ENCODE results near the gene FBXO36.

DNA sequence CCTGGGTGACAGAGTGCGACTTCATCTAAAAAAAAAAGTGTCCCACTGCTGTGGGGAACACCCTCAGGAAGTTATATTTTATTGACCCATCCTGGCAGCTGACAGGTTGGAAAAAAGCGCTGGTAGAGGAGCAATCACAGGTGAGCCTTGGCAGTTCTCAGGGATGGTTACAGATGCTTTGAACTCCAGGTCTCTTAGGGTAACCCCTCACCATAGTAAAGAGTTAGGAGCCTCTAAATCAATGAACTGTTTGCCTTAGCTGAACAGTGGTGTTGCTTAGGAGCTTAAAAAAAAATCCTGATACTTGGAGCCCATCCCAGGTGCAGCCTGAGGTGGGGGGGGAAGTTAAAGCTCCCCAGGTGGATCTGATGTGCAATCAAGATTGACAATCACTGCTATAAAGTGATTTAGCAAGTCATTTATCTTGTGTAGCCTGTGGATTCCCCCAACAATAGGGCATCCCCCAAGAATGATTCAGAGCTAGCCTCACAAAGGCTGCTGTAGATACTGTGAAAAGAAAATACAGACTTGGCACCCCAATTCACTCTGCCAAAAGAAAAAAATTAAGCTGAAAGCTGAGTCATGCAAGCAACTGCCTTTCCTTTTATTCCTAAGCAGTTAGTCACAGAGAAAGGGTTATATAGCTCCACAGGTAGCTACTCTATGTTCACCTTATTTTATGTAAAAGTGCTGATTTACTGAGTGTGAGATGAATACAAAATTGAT is 131.6 kb downstream of the FBXO36 start:
- TF ChIP-seq EZH2 (IDR thresholded peaks at IDR 0.05; ENCODE audit: borderline replicate concordance, low read depth, low read length, poor library complexity, severe bottlenecking) = no peak
- TF ChIP-seq, protein P1, sequence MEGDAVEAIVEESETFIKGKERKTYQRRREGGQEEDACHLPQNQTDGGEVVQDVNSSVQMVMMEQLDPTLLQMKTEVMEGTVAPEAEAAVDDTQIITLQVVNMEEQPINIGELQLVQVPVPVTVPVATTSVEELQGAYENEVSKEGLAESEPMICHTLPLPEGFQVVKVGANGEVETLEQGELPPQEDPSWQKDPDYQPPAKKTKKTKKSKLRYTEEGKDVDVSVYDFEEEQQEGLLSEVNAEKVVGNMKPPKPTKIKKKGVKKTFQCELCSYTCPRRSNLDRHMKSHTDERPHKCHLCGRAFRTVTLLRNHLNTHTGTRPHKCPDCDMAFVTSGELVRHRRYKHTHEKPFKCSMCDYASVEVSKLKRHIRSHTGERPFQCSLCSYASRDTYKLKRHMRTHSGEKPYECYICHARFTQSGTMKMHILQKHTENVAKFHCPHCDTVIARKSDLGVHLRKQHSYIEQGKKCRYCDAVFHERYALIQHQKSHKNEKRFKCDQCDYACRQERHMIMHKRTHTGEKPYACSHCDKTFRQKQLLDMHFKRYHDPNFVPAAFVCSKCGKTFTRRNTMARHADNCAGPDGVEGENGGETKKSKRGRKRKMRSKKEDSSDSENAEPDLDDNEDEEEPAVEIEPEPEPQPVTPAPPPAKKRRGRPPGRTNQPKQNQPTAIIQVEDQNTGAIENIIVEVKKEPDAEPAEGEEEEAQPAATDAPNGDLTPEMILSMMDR (conservative IDR thresholded peaks at IDR 0.05; ENCODE audit: low read depth, low read length) = no peak

Data from A673 (cell line).